HG02870 (cell line): Measurements from ENCODE around the gene STK10.
"Not testable (repeated sequence)": the region's sequence is repeated elsewhere in the genome, so short reads cannot be mapped to it uniquely, and the experiment has no call there.

Experiments used
- ATAC-seq: cut with Tn5 transposase; IDR thresholded peaks from one replicate; pipeline ENCODE4 v1.9.1; 2021; ENCODE audit warnings: mild to moderate bottlenecking, moderate library complexity; ENCODE audit not compliant: unreplicated experiment

STK10 gene

GRCh38 chr5:172188033-172188892 is at the start of gene STK10:
STK10 (minus strand) TSS chr5:172188224; CDS start chr5:172188042, 182 bp downstream.
- peak; percentile 55 for ATAC-seq

GRCh38 chr5:172235827-172236736 is 48.1 kb upstream of the STK10 start:
- no peak for ATAC-seq

- ATAC-seq = peak; percentile 75
These were observed 47.2 kb upstream of the STK10 start for GRCh38 chr5:172235132-172235780.

- ATAC-seq = no peak
These were observed 46.0 kb upstream of the STK10 start for GRCh38 chr5:172234031-172234430.

- peak; percentile 67 for ATAC-seq
These were observed 41.9 kb upstream of the STK10 start for GRCh38 chr5:172229904-172230303.

GRCh38 chr5:172224996-172225395 is 37.0 kb upstream of the STK10 start:
- ATAC-seq = no peak

GRCh38 chr5:172223901-172224873 is 36.2 kb upstream of the STK10 start:
- peak; percentile 85 for ATAC-seq

GRCh38 chr5:172219296-172219695 is 31.3 kb upstream of the STK10 start:
- ATAC-seq = no peak

- no peak for ATAC-seq
These were observed 28.3 kb upstream of the STK10 start for GRCh38 chr5:172216345-172216744.

GRCh38 chr5:172213126-172213525 is 25.1 kb upstream of the STK10 start:
- no peak for ATAC-seq

GRCh38 chr5:172211676-172212075 is 23.7 kb upstream of the STK10 start:
- no peak for ATAC-seq

- no peak for ATAC-seq
These were observed 21.7 kb upstream of the STK10 start for GRCh38 chr5:172209714-172210113.

GRCh38 chr5:172207511-172207910 is 19.5 kb upstream of the STK10 start:
- ATAC-seq = no peak

- ATAC-seq = not testable (repeated sequence)
These were observed 18.0 kb upstream of the STK10 start for GRCh38 chr5:172205984-172206383.

- ATAC-seq = no peak
These were observed 12.5 kb upstream of the STK10 start for GRCh38 chr5:172200476-172200875.

GRCh38 chr5:172199446-172199845 is 11.4 kb upstream of the STK10 start:
- no peak for ATAC-seq

GRCh38 chr5:172197775-172198174 is 9.8 kb upstream of the STK10 start:
- not testable (repeated sequence) for ATAC-seq

- ATAC-seq = no peak
These were observed 7.2 kb upstream of the STK10 start for GRCh38 chr5:172194985-172195774.

- no peak for ATAC-seq
These were observed 5.8 kb upstream of the STK10 start, which contains the start of gene EFCAB9 for GRCh38 chr5:172193872-172194271. EFCAB9 (plus strand) TSS chr5:172194172; CDS start chr5:172194173, 1 bp downstream.
